ENCODE results near the gene FRS3. TPM values are rescaled to one million over a fixed set of nuclear protein-coding genes. Genes with fewer than 3 reads are reported as not detected.

FRS3 gene
- total RNA-seq, 1 donor = 1.8 TPM

DNA sequence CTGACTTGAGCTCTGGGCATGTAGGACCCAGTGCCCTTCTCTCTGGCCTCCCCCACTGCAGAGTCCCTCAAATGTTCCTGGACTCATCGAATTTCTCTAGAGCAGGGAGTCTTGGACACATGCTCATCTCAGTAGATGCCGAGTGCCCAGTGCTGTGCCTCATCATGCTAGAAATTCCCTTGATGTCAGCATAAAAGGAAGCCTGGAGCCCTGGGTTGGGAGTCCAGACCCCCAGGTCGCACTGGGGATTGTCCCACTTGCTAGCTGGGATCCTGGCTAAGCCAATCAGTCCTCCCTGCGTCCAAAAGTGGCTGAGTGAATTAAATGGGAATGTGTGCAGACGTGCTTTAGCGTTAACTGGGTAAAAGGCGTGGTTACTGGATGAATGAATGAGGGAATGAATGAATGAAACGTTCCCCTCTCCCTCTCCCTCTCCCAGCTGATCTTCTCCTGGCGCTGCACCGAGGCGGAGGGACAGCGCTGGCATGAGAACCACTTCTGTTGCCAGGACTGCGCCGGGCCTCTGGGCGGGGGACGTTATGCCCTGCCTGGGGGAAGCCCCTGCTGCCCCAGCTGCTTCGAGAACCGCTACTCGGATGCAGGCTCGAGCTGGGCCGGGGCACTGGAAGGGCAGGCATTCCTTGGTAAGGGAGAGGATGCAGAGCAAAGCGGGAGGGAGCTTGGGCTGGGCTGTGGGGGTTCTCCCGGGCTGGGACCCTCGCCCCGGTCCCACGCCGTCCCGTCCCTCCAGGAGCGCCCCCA, 6.2 kb upstream of the FRS3 start:
- H3K27ac ChIP-seq (ENCODE audit: low read depth, low read length) = no peak overlapping the region
- peak overlapping the region; percentile 73 for H2AFZ ChIP-seq (ENCODE audit: low read length)
- H3K36me3 ChIP-seq (ENCODE audit: insufficient read depth, low read length) = peaks cover 21% of the 10 kb centered on the region
- DNase-seq (ENCODE audit: insufficient read length, low spot score, missing footprints) = peak; percentile 94
- TF ChIP-seq CTCF (IDR thresholded peaks at IDR 0.05; ENCODE audit: extremely low read depth, low read depth, low read length) = no peak
- H3K27me3 ChIP-seq (ENCODE audit: insufficient read depth, low read length) = no peaks in the 10 kb centered on the region
- no peaks in the 10 kb centered on the region for H3K9me3 ChIP-seq (ENCODE audit: low read depth, low read length)
- H3K4me1 ChIP-seq (ENCODE audit: insufficient read depth, low read length) = peaks cover 11% of the 10 kb centered on the region
- H3K79me2 ChIP-seq (ENCODE audit: insufficient read depth, low read length) = peaks cover 22% of the 10 kb centered on the region
- no peaks in the 10 kb centered on the region for H4K20me1 ChIP-seq (ENCODE audit: insufficient read depth, low read length)
- peak overlapping the region; percentile 78 for H3K4me3 ChIP-seq (ENCODE audit: insufficient read depth, low read length)
- H3K4me2 ChIP-seq (ENCODE audit: insufficient read depth, low read length) = peak overlapping the region; percentile 100

DNA sequence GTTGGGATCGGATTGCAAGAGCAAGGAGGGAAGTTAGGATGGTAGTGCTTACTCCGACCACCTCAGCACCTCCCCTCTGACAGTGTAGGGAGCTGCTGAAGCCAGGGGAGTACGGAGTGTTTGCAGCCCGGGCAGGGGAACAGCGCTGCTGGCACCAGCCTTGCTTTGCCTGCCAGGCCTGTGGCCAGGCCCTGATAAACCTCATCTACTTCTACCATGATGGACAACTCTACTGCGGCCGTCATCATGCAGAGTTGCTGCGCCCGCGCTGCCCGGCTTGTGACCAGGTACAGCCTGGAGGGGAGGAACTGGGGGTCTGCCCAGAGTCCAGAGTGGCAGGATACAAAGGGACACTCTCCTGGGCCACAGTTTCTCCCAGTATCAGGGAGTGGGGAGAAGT, 5.6 kb upstream of the FRS3 start:
- no peaks in the 10 kb centered on the region for H3K9me3 ChIP-seq (ENCODE audit: low read depth, low read length)
- no peak overlapping the region for H3K4me2 ChIP-seq (ENCODE audit: insufficient read depth, low read length)
- DNase-seq (ENCODE audit: insufficient read length, low spot score, missing footprints) = no peak

GRCh38 chr6:41784581-41785171, 5.0 kb upstream of the FRS3 start:
- TF ChIP-seq CTCF (IDR thresholded peaks at IDR 0.05; ENCODE audit: extremely low read depth, low read depth, low read length) = no peak

More for the DNA sequence above, 5.6 kb upstream of the FRS3 start:
- Histone ChIP-seq H3K4me1 (ENCODE audit: insufficient read depth, low read length) (peaks cover 13% of the 10 kb centered on the region), H3K36me3 (ENCODE audit: insufficient read depth, low read length) (peaks cover 15% of the 10 kb centered on the region), H3K4me3 (ENCODE audit: insufficient read depth, low read length) (no peak overlapping the region), H2AFZ (ENCODE audit: low read length) (no peak overlapping the region), H4K20me1 (ENCODE audit: insufficient read depth, low read length) (no peaks in the 10 kb centered on the region), H3K27ac (ENCODE audit: low read depth, low read length) (no peak overlapping the region), H3K27me3 (ENCODE audit: insufficient read depth, low read length) (no peaks in the 10 kb centered on the region), H3K79me2 (ENCODE audit: insufficient read depth, low read length) (peaks cover 20% of the 10 kb centered on the region)
- TF ChIP-seq CTCF (IDR thresholded peaks at IDR 0.05; ENCODE audit: extremely low read depth, low read depth, low read length) = no peak

GRCh38 chr6:41783106-41783780, 3.5 kb upstream of the FRS3 start:
- Histone ChIP-seq H3K4me3 (ENCODE audit: insufficient read depth, low read length) (no peak overlapping the region), H3K4me1 (ENCODE audit: insufficient read depth, low read length) (peaks cover 21% of the 10 kb centered on the region), H3K27me3 (ENCODE audit: insufficient read depth, low read length) (no peaks in the 10 kb centered on the region), H3K79me2 (ENCODE audit: insufficient read depth, low read length) (peaks cover 12% of the 10 kb centered on the region), H3K4me2 (ENCODE audit: insufficient read depth, low read length) (no peak overlapping the region), H4K20me1 (ENCODE audit: insufficient read depth, low read length) (no peaks in the 10 kb centered on the region), H2AFZ (ENCODE audit: low read length) (no peak overlapping the region), H3K9me3 (ENCODE audit: low read depth, low read length) (no peaks in the 10 kb centered on the region), H3K36me3 (ENCODE audit: insufficient read depth, low read length) (no peaks in the 10 kb centered on the region), H3K27ac (ENCODE audit: low read depth, low read length) (no peak overlapping the region)
- no peak for TF ChIP-seq CTCF (IDR thresholded peaks at IDR 0.05; ENCODE audit: extremely low read depth, low read depth, low read length)
- DNase-seq (ENCODE audit: insufficient read length, low spot score, missing footprints) = peak; percentile 69

More at GRCh38 chr6:41784581-41785171, 5.0 kb upstream of the FRS3 start:
- H3K27me3 ChIP-seq (ENCODE audit: insufficient read depth, low read length) = no peaks in the 10 kb centered on the region
- H3K79me2 ChIP-seq (ENCODE audit: insufficient read depth, low read length) = peaks cover 17% of the 10 kb centered on the region
- H3K4me3 ChIP-seq (ENCODE audit: insufficient read depth, low read length) = no peak overlapping the region
- peaks cover 13% of the 10 kb centered on the region for H3K4me1 ChIP-seq (ENCODE audit: insufficient read depth, low read length)
- no peak overlapping the region for H3K4me2 ChIP-seq (ENCODE audit: insufficient read depth, low read length)
- no peak overlapping the region for H2AFZ ChIP-seq (ENCODE audit: low read length)
- DNase-seq (ENCODE audit: insufficient read length, low spot score, missing footprints) = peak; percentile 90
- no peak overlapping the region for H3K27ac ChIP-seq (ENCODE audit: low read depth, low read length)
- H4K20me1 ChIP-seq (ENCODE audit: insufficient read depth, low read length) = no peaks in the 10 kb centered on the region
- H3K36me3 ChIP-seq (ENCODE audit: insufficient read depth, low read length) = peaks cover 9% of the 10 kb centered on the region
- H3K9me3 ChIP-seq (ENCODE audit: low read depth, low read length) = no peaks in the 10 kb centered on the region
